Activated CD8-positive, alpha-beta memory T cell treated with anti-CD3 and anti-CD28 coated beads for 4 hours (primary cell): ENCODE results near the gene NRL.
"Not testable (repeated sequence)": the region's sequence is repeated elsewhere in the genome, so short reads cannot be mapped to it uniquely, and the experiment has no call there.

ENCODE experiments used
- DNase-seq, 2 donors: peaks; one replicate each; pipeline ENCODE4 v3.0.0-alpha.2; 2020; ENCODE audit warnings: low read depth in 2 of 2

Gene NRL

DNA sequence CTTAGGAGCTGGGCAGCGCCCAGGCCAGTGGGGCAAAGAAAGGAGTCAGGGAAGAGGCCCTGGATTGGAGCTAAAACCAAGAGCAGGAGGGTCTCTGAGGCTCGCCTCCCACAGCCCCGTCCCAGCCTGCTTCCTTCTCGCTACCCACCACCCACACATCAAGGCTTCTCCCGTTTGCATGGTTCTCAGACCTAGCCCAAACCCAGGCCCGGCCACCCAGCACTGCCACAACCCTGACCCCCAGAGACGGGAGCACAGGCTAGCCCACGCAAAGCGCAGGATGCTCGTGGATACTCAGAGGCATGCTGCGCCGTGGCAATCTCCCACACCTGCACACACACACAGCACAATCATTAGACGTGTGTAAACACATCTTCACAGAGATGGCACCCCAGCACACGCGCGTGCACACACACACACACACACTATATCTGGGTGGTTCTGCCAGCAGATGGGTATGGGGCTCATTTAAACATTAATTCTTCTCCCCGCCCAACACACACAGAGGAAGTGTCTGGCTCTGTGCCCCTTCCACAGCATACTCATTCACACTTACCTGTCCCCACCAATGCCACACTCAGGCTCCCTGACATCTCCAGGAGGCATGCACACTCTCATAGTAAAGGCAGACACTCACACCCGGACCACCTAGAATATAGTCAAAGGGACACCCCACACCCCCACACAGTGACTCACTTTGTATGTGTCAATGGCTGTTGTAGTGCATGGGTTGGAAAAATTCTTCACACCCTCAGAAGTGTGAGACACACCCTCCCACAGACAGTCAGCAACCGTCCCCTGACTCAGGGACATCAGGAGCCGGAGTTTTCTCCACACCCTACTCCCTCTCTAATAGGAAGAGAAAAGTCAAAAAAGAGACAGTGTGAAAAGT is 61.8 kb downstream of the NRL start:
- DNase-seq: peak; percentile 60 to 63

GRCh38 chr14:24051789-24052655 is 62.7 kb downstream of the NRL start, which contains the start of gene CARMIL3:
Gene CARMIL3 (plus strand): TSS chr14:24052009. CDS start chr14:24052154, 145 bp downstream.
- peak in 1 of 2 donors; percentile 20 for DNase-seq

DNA sequence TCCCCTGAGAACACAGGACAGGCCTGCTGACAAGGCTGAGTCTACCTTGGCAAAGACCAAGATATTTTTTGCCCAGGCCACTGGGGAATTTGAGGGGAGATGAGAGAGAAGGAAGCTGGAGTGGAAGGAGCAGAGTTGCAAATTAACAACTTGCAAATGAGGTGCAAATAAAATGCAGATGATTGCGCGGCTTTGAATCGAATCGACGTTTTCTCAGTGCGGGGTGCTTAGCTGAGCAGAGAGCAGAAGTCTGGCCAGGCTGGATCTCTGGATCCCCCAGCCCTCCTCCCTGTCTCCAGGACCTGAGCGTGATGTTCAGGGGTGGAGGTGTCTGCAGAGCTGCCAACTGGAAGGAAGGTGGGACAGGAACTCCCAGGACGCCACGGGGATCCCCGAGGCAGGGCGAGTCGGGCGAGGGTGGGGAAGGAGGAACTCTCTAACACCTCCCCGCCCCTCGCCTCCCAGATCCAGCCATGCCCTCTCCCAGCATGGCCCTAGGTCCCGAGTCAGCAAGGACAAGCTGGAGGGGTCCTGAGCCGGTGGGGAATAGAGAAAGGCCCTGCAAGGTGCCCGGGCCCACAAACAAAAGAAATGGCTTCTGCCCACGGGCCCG is 63.5 kb downstream of the NRL start:
- DNase-seq: no peak

GRCh38 chr14:24050753-24051152 is 64.0 kb downstream of the NRL start:
- not testable (repeated sequence) for DNase-seq

DNA sequence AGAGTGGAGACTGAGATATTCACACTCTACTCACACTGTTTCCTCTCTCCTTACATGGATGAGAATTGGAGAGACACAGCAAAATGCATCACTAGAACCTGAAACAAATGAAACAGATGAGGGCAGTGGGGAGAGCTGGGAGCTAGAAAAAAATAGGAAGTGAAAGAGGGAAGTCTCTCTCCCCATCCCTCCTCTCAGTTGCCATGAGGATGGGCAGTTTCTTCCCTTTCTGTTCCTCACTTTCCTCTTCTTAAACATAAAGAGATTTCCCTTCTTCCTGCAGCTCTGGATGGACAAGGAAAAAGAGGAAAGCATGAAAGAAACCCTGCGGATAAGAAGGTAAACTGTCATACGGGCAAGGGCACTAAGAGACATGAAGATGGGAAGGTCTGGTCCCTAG is 65.7 kb downstream of the NRL start:
- not testable (repeated sequence) for DNase-seq

- DNase-seq: no peak
Observed at GRCh38 chr14:24042746-24043145, 72.0 kb downstream of the NRL start.

DNA sequence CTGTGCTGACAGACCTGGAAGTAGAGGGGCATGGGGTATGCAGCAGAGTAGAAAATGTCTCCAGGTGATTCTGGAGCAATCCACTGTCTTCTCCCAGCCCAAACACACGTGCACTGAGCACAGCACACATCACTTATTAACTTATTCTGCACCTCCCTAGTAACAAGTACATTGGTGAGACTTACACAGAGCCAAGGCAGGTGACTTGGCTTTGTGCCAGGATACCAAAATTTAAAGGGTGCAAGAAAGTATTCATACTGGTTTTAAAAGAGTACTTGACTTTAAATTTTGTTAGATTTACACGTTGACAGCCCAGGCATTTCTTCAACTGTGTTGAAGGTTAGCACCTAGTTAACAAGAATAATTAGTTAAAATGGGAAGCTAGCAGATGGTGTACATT is 74.1 kb downstream of the NRL start:
- DNase-seq: no peak

DNA sequence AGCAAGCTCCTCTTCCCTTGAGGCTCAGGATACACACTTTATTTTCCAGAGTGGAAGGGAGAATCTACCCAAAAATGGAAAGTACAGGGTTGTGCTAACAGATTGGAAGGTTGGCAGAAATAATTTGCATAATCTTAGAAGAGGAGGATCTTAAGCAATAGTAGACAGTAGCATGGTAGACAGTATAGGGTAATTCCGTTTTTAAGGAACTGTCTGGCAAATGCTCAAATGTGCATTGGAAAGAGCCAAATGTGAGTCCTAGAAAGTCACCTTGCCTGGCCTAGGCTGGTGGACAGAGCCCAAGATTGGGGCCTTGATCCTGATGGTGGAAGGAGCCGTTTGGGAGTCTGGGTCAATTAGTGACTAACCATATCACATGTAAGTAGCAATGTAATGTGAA is 76.1 kb downstream of the NRL start:
- no peak for DNase-seq

DNA sequence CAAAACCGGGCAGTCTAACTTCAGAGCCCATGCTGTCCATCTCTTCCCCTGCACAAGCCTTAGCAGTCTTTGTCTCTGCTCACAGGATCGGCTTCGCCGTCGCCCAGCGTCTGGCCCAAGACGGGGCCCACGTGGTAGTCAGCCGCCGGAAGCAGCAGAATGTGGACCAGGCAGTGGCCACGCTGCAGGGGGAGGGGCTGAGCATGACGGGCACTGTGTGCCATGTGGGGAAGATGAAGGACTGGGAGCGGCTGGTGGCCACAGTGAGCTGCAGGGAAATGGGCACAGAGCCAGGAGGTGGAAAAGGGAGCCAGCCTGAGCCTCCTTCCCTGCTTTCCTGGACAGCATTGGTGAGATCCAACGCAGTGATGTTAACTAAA is 77.1 kb downstream of the NRL start:
- DNase-seq: no peak

DNA sequence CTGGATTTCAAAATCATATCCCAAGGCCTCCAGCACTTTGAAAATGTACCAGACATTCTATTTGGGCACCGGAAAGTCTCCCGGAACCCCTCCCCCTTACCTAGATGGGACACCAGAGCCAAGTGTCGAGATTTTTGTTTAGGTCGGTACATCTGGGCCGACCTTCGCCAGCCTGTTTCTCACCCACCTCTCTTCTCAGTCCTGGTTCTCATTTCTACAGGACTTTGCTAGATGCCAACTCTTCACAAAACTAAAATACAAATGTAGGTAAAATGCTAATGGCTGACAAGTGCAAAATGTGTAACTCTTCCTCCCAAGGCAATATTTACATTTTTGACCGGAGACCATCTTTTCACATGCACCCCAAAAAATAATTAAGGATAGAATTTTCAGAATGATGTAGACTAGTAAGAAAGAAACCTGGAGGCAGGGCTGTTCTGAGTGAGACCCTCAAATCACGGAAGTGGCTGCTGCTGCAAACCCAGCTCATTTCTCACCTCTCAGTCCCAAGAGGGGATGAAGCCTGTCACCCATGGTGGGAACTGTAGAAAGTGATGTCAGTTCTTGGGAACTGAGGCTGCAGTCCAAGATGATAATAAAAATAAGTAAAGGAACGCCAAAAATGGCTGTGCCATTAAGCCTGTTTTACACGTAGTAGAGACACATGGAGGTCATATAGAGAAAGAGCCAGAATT is 77.6 kb downstream of the NRL start:
- not testable (repeated sequence) for DNase-seq

GRCh38 chr14:24036169-24036962 is 78.4 kb downstream of the NRL start:
- DNase-seq: peak in 1 of 2 donors; percentile 36

- not testable (repeated sequence) for DNase-seq
Observed at GRCh38 chr14:24035769-24036168, 79.0 kb downstream of the NRL start.

GRCh38 chr14:24032727-24033418 is 81.9 kb downstream of the NRL start:
- DNase-seq: no peak

DNA sequence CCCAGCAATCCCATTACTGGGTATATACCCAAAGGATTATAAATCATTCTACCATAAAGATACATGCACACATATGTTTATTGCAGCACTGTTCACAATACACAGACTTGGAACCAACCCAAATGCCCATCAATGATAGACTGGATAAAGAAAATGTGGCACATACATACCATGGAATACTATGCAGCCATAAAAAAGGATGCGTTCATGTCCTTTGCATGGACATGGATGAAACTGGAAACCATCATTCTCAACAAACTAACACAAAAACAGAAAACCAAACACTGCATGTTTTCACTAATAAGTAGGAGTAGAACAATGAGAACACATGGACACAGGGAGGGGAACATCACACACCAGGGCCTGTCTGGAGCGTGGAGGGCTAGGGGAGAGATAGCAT is 83.4 kb downstream of the NRL start:
- DNase-seq: not testable (repeated sequence)

- DNase-seq: not testable (repeated sequence)
Observed at GRCh38 chr14:24029687-24030086, 85.1 kb downstream of the NRL start.
